Activated T-helper 1 cell treated with anti-CD3 and anti-CD28 coated beads, Interleukin-12 subunit alpha, Interleukin-12 subunit beta, Interleukin-2, Interleukin-4 antibody, amounts not matched to agents 30 ng/mL and 10 ng/mL and 1 ng/mL, durations not matched to agents 14 hours and 24 hours and 36 hours (primary cell): ENCODE measurements around the gene DHX15. TPM values are rescaled to one million over a fixed set of nuclear protein-coding genes. Genes with fewer than 3 reads are reported as not detected.
A peak's percentile ranks its signal among the peaks of the same experiment; 100 is the strongest.

ENCODE experiments used
- DNase-seq: peaks from one replicate; pipeline ENCODE4 v3.0.0; 2021; ENCODE audit warnings: low spot score
- H3K27ac Mint-ChIP-seq: one replicate; pipeline ENCODE4 v1.8.0; 2021; ENCODE audit warnings: mild to moderate bottlenecking, mixed read lengths
- H3K27me3 Mint-ChIP-seq: one replicate; pipeline ENCODE4 v1.8.0; 2022; ENCODE audit warnings: mild to moderate bottlenecking, moderate library complexity, mixed read lengths; ENCODE audit not compliant: insufficient read depth
- H3K36me3 Mint-ChIP-seq: one replicate; pipeline ENCODE4 v1.8.0; 2021; ENCODE audit warnings: low read depth, mixed read lengths
- H3K4me1 Mint-ChIP-seq: one replicate; pipeline ENCODE4 v1.8.0; 2021; ENCODE audit warnings: low read depth, mixed read lengths
- H3K4me3 Mint-ChIP-seq: one replicate; pipeline ENCODE4 v1.8.0; 2021; ENCODE audit warnings: mild to moderate bottlenecking, moderate library complexity, mixed read lengths
- H3K9me3 Mint-ChIP-seq: one replicate; pipeline ENCODE4 v1.8.0; 2021; ENCODE audit warnings: mixed read lengths
- intact Hi-C: fragments of 100-400 bp; cut with micrococcal nuclease; formaldehyde crosslinking; loops from one replicate; pipeline ENCODE4 v1.15.1; 2024
- total RNA-seq: library from RNA; stranded (reverse); gene quantifications from 2 replicates; pipeline ENCODE4 v1.2.3, GENCODE V29; 2022

Gene DHX15
- 246 and 260 TPM in 2 replicates for total RNA-seq

- Mint-ChIP-seq H3K4me1 (peaks cover 25% of the 10 kb centered on the region), H3K36me3 (peaks cover 29% of the 10 kb centered on the region), H3K27me3 (peaks cover 2% of the 10 kb centered on the region), H3K27ac (peak within 1 kb of the TSS; percentile 100), H3K4me3 (peak within 1 kb of the TSS; percentile 100), H3K9me3 (no peaks in the 10 kb centered on the region)
- intact Hi-C loops, result loop anchor here (1.0 to 10.0 kb wide), 6 partner anchors 47 to 1330 kb away; partner anchors contain the start of genes SEPSECS and SMIM20
- peak; percentile 90 for DNase-seq
Measured at GRCh38 chr4:24584211-24584850, at the start of gene DHX15. DHX15 (minus strand) TSS chr4:24584554; CDS start chr4:24584393, 161 bp downstream.

GRCh38 chr4:24632011-24632410, 47.7 kb upstream of the DHX15 start:
- Mint-ChIP-seq H3K4me1 (no peaks in the 10 kb centered on the region), H3K27me3 (peaks cover 3% of the 10 kb centered on the region), H3K36me3 (no peaks in the 10 kb centered on the region), H3K27ac (no peak overlapping the region), H3K4me3 (no peak overlapping the region), H3K9me3 (no peaks in the 10 kb centered on the region)
- intact Hi-C loops, result no loop called here
- no peak for DNase-seq

- no peak overlapping the region for H3K27ac Mint-ChIP-seq
- no peak for DNase-seq
- no peaks in the 10 kb centered on the region for H3K9me3 Mint-ChIP-seq
- no peak overlapping the region for H3K4me3 Mint-ChIP-seq
- intact Hi-C loops, result no loop called here
- no peaks in the 10 kb centered on the region for H3K4me1 Mint-ChIP-seq
- H3K36me3 Mint-ChIP-seq, result no peaks in the 10 kb centered on the region
- H3K27me3 Mint-ChIP-seq, result peaks cover 3% of the 10 kb centered on the region
Measured at GRCh38 chr4:24630937-24631336, 46.6 kb upstream of the DHX15 start.

- Mint-ChIP-seq H3K4me1 (no peaks in the 10 kb centered on the region), H3K36me3 (no peaks in the 10 kb centered on the region), H3K27me3 (peaks cover 4% of the 10 kb centered on the region), H3K4me3 (no peak overlapping the region), H3K9me3 (peaks cover 6% of the 10 kb centered on the region), H3K27ac (no peak overlapping the region)
- DNase-seq, result no peak
- intact Hi-C loops, result no loop called here
Measured at GRCh38 chr4:24625091-24625490, 40.7 kb upstream of the DHX15 start.

GRCh38 chr4:24624381-24624780, 40.0 kb upstream of the DHX15 start:
- intact Hi-C loops, result no loop called here
- Mint-ChIP-seq H3K27me3 (peaks cover 4% of the 10 kb centered on the region), H3K4me3 (no peak overlapping the region), H3K36me3 (no peaks in the 10 kb centered on the region), H3K9me3 (peaks cover 6% of the 10 kb centered on the region), H3K27ac (no peak overlapping the region), H3K4me1 (no peaks in the 10 kb centered on the region)
- DNase-seq, result no peak

GRCh38 chr4:24622146-24622834, 37.9 kb upstream of the DHX15 start:
- intact Hi-C loops, result no loop called here
- H3K27me3 Mint-ChIP-seq, result peaks cover 4% of the 10 kb centered on the region
- DNase-seq, result no peak
- no peak overlapping the region for H3K27ac Mint-ChIP-seq
- H3K36me3 Mint-ChIP-seq, result no peaks in the 10 kb centered on the region
- no peak overlapping the region for H3K4me3 Mint-ChIP-seq
- H3K4me1 Mint-ChIP-seq, result no peaks in the 10 kb centered on the region
- H3K9me3 Mint-ChIP-seq, result peaks cover 6% of the 10 kb centered on the region

GRCh38 chr4:24615977-24616376, 31.6 kb upstream of the DHX15 start:
- H3K36me3 Mint-ChIP-seq, result no peaks in the 10 kb centered on the region
- H3K27ac Mint-ChIP-seq, result no peak overlapping the region
- H3K9me3 Mint-ChIP-seq, result peaks cover 3% of the 10 kb centered on the region
- no peak overlapping the region for H3K4me3 Mint-ChIP-seq
- DNase-seq, result no peak
- intact Hi-C loops, result no loop called here
- H3K27me3 Mint-ChIP-seq, result peaks cover 4% of the 10 kb centered on the region
- H3K4me1 Mint-ChIP-seq, result no peaks in the 10 kb centered on the region

GRCh38 chr4:24614881-24615280, 30.5 kb upstream of the DHX15 start:
- H3K27me3 Mint-ChIP-seq, result peaks cover 4% of the 10 kb centered on the region
- H3K4me1 Mint-ChIP-seq, result no peaks in the 10 kb centered on the region
- H3K4me3 Mint-ChIP-seq, result no peak overlapping the region
- no peak overlapping the region for H3K27ac Mint-ChIP-seq
- no peaks in the 10 kb centered on the region for H3K9me3 Mint-ChIP-seq
- H3K36me3 Mint-ChIP-seq, result no peaks in the 10 kb centered on the region
- intact Hi-C loops, result no loop called here
- DNase-seq, result no peak

- Mint-ChIP-seq H3K4me1 (no peaks in the 10 kb centered on the region), H3K27ac (no peak overlapping the region), H3K36me3 (no peaks in the 10 kb centered on the region), H3K9me3 (peaks cover 4% of the 10 kb centered on the region), H3K27me3 (peaks cover 4% of the 10 kb centered on the region), H3K4me3 (no peak overlapping the region)
- intact Hi-C loops, result no loop called here
- no peak for DNase-seq
Measured at GRCh38 chr4:24613502-24613901, 29.1 kb upstream of the DHX15 start.

- no peaks in the 10 kb centered on the region for H3K36me3 Mint-ChIP-seq
- no peaks in the 10 kb centered on the region for H3K4me1 Mint-ChIP-seq
- no peak overlapping the region for H3K4me3 Mint-ChIP-seq
- H3K27me3 Mint-ChIP-seq, result peaks cover 4% of the 10 kb centered on the region
- DNase-seq, result no peak
- H3K9me3 Mint-ChIP-seq, result peaks cover 4% of the 10 kb centered on the region
- H3K27ac Mint-ChIP-seq, result no peak overlapping the region
- intact Hi-C loops, result no loop called here
Measured at GRCh38 chr4:24611575-24611974, 27.2 kb upstream of the DHX15 start.

- intact Hi-C loops, result no loop called here
- Mint-ChIP-seq H3K4me1 (no peaks in the 10 kb centered on the region), H3K27me3 (peaks cover 7% of the 10 kb centered on the region), H3K36me3 (no peaks in the 10 kb centered on the region), H3K27ac (no peak overlapping the region), H3K9me3 (peaks cover 4% of the 10 kb centered on the region), H3K4me3 (no peak overlapping the region)
- DNase-seq, result no peak
Measured at GRCh38 chr4:24607334-24607733, 23.0 kb upstream of the DHX15 start.

- H3K27me3 Mint-ChIP-seq, result peaks cover 3% of the 10 kb centered on the region
- no peaks in the 10 kb centered on the region for H3K36me3 Mint-ChIP-seq
- H3K9me3 Mint-ChIP-seq, result peaks cover 4% of the 10 kb centered on the region
- no peak overlapping the region for H3K27ac Mint-ChIP-seq
- no peaks in the 10 kb centered on the region for H3K4me1 Mint-ChIP-seq
- intact Hi-C loops, result no loop called here
- no peak for DNase-seq
- no peak overlapping the region for H3K4me3 Mint-ChIP-seq
Measured at GRCh38 chr4:24605216-24605615, 20.9 kb upstream of the DHX15 start.

- intact Hi-C loops, result no loop called here
- no peak overlapping the region for H3K4me3 Mint-ChIP-seq
- peaks cover 4% of the 10 kb centered on the region for H3K9me3 Mint-ChIP-seq
- no peaks in the 10 kb centered on the region for H3K4me1 Mint-ChIP-seq
- H3K27me3 Mint-ChIP-seq, result peaks cover 3% of the 10 kb centered on the region
- no peak for DNase-seq
- no peaks in the 10 kb centered on the region for H3K36me3 Mint-ChIP-seq
- no peak overlapping the region for H3K27ac Mint-ChIP-seq
Measured at GRCh38 chr4:24604558-24605214, 20.3 kb upstream of the DHX15 start.
